Measurements from ENCODE around the gene POC1A. TPM values are rescaled to one million over a fixed set of nuclear protein-coding genes. Genes with fewer than 3 reads are reported as not detected.

Gene POC1A
- polyA plus RNA-seq, 1 of the 3 experiments (the other 2 are of a cell fraction) = 11.7 TPM

GRCh38 chr3:52175416-52176179, 21.4 kb upstream of the POC1A start:
- Histone ChIP-seq H3K4me3 (ENCODE audit: low read depth in 2 of 2, low read length in 1 of 2) (no peak overlapping the region), H3K9me3 (no peaks in the 10 kb centered on the region), H3K27me3 (ENCODE audit: insufficient read depth) (no peaks in the 10 kb centered on the region), H3K4me2 (no peak overlapping the region), H3K9ac (no peak overlapping the region), H3K27ac (ENCODE audit: low read depth in 2 of 2, low read length in 1 of 2) (no peak overlapping the region), H3K4me1 (ENCODE audit: control insufficient read depth in 1 of 2, insufficient read depth in 2 of 2, low read depth in 1 of 2, low read length in 1 of 2) (peaks cover 0 to 11% of the 10 kb centered on the region in 2 experiments; a peak in 1 of 4 replicates), H3F3A (replicated peaks; ENCODE audit: insufficient read depth) (no peaks in the 10 kb centered on the region), H4K20me1 (ENCODE audit: insufficient read depth) (no peaks in the 10 kb centered on the region), H2AFZ (ENCODE audit: low read depth) (no peak overlapping the region), H3K79me2 (ENCODE audit: insufficient read depth) (no peaks in the 10 kb centered on the region), H3K9me2 (no peaks in the 10 kb centered on the region), H3K36me3 (replicated peaks in 1 of 2; ENCODE audit: control insufficient read depth in 1 of 2, insufficient read depth in 2 of 2, low read length in 1 of 2) (no peaks in the 10 kb centered on the region)
- CTCF ChIA-PET = interaction anchor here (1.1 to 2.0 kb wide), 2 partner anchors 45 to 171 kb away, joined by 4 read pairs; no protein-coding TSS in a partner anchor
- TF ChIP-seq TEAD4 (IDR thresholded peaks at IDR 0.05; ENCODE audit: borderline replicate concordance, insufficient read depth) (no peak), ZBTB33 (IDR thresholded peaks at IDR 0.05; ENCODE audit: borderline replicate concordance, low read depth) (no peak), GABPA (IDR thresholded peaks at IDR 0.05; ENCODE audit: low read depth) (no peak), TCF12 (IDR thresholded peaks at IDR 0.05) (no peak), RFX5 (IDR thresholded peaks at IDR 0.05; ENCODE audit: low read length) (no peak), SMC3 (IDR thresholded peaks at IDR 0.05; ENCODE audit: low read depth, low read length) (no peak), SIN3A (IDR thresholded peaks at IDR 0.05; ENCODE audit: borderline replicate concordance, low read depth, low read length) (no peak), GATA2 (CRISPR knock-in tag; IDR thresholded peaks at IDR 0.05) (no peak), JUND (IDR thresholded peaks at IDR 0.05) (no peak), TAF1 (IDR thresholded peaks at IDR 0.05; ENCODE audit: borderline replicate concordance, low read depth, low read length) (no peak), CHD2 (IDR thresholded peaks at IDR 0.05; ENCODE audit: low read length, partially characterized antibody) (no peak), CTCF (IDR thresholded peaks at IDR 0.05) (no peak), FOSL2 (IDR thresholded peaks at IDR 0.05; ENCODE audit: borderline replicate concordance, low read depth) (no peak), RXRA (IDR thresholded peaks at IDR 0.05; ENCODE audit: borderline replicate concordance, low read depth) (no peak), RAD21 (IDR thresholded peaks at IDR 0.05; ENCODE audit: low read length) (no peak)
- TF ChIP-seq, protein P1, sequence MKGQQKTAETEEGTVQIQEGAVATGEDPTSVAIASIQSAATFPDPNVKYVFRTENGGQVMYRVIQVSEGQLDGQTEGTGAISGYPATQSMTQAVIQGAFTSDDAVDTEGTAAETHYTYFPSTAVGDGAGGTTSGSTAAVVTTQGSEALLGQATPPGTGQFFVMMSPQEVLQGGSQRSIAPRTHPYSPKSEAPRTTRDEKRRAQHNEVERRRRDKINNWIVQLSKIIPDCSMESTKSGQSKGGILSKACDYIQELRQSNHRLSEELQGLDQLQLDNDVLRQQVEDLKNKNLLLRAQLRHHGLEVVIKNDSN (IDR thresholded peaks at IDR 0.05; ENCODE audit: borderline replicate concordance, low read depth) = no peak
- WGBS (ENCODE audit: low lambda C conversion rate) = 82% methylated on average over 10 of the region's 14 CpGs
- POLR2A ChIA-PET = no interaction called here
- DNase-seq = peak; percentile 1
